NB4 (cell line): ENCODE results near the gene AMIGO2.

Experiments
- CTCF ChIP-seq: IDR thresholded peaks from one replicate; pipeline ENCODE4 v1.5.1; 2012; ENCODE audit warnings: low read depth, low read length
- POLR2A ChIP-seq: IDR thresholded peaks from 2 replicates; pipeline ENCODE4 v1.6.1; 2011; ENCODE audit warnings: mild to moderate bottlenecking; ENCODE audit not compliant: insufficient read length; ENCODE audit errors: extremely low read depth

GRCh38 chr12:47099610-47100009 is 19.9 kb upstream of the AMIGO2 start:
- TF ChIP-seq POLR2A, result no peak
- no peak for TF ChIP-seq CTCF
